HG03097 (cell line): Measurements from ENCODE around the gene RAB3D.
"Not testable (repeated sequence)": the region's sequence is repeated elsewhere in the genome, so short reads cannot be mapped to it uniquely, and the experiment has no call there.

Experiments
- ATAC-seq: cut with Tn5 transposase; IDR thresholded peaks from one replicate; pipeline ENCODE4 v1.9.1; 2021; ENCODE audit not compliant: unreplicated experiment, low FRiP score

RAB3D gene

GRCh38 chr19:11339254-11340098, at the start of gene RAB3D:
Gene RAB3D (minus strand): TSS chr19:11339657. CDS start chr19:11337399, 2,258 bp downstream.
- ATAC-seq: no peak

GRCh38 chr19:11387162-11388034, 47.9 kb upstream of the RAB3D start:
- ATAC-seq: no peak

GRCh38 chr19:11384778-11385129, 45.3 kb upstream of the RAB3D start:
- ATAC-seq: no peak

GRCh38 chr19:11383706-11384048, 44.2 kb upstream of the RAB3D start:
- no peak for ATAC-seq

- no peak for ATAC-seq
These were observed 43.6 kb upstream of the RAB3D start for GRCh38 chr19:11382898-11383705.

- ATAC-seq: peak; percentile 75
These were observed 41.4 kb upstream of the RAB3D start for GRCh38 chr19:11380653-11381537.

GRCh38 chr19:11379857-11380350, 40.4 kb upstream of the RAB3D start:
- ATAC-seq: no peak

- ATAC-seq: not testable (repeated sequence)
These were observed 39.9 kb upstream of the RAB3D start for GRCh38 chr19:11379269-11379845.

- ATAC-seq: no peak
These were observed 39.1 kb upstream of the RAB3D start for GRCh38 chr19:11378319-11379189.

- no peak for ATAC-seq
These were observed 38.3 kb upstream of the RAB3D start for GRCh38 chr19:11377756-11378155.

- ATAC-seq: no peak
These were observed 37.8 kb upstream of the RAB3D start for GRCh38 chr19:11377237-11377636.

- ATAC-seq: no peak
These were observed 35.9 kb upstream of the RAB3D start for GRCh38 chr19:11375143-11375948.

- ATAC-seq: peak; percentile 86
These were observed 35.1 kb upstream of the RAB3D start, which contains the start of gene SWSAP1 for GRCh38 chr19:11374433-11375142. Gene SWSAP1 (plus strand): TSS chr19:11374666. CDS start chr19:11374681, 15 bp downstream.

- ATAC-seq: no peak
These were observed 34.5 kb upstream of the RAB3D start for GRCh38 chr19:11373885-11374432.

- no peak for ATAC-seq
These were observed 33.9 kb upstream of the RAB3D start for GRCh38 chr19:11373166-11373884.

GRCh38 chr19:11370744-11371143, 31.3 kb upstream of the RAB3D start:
- ATAC-seq: no peak
